HL-60 (cell line): ENCODE results near the gene CHI3L2.

ENCODE experiments used
- POLR2AphosphoS5 ChIP-seq: IDR thresholded peaks from 2 replicates; pipeline ENCODE4 v1.6.1; 2012; ENCODE audit warnings: low read depth
- TF ChIP-seq, protein P1 (sequence below): IDR thresholded peaks from one replicate; pipeline ENCODE4 v1.5.1; 2011; ENCODE audit warnings: low read length, control low read depth, inconsistent platforms; ENCODE audit not compliant: insufficient read depth
- TF ChIP-seq, protein P2 (sequence below): IDR thresholded peaks from 2 replicates; pipeline ENCODE4 v1.6.1; 2012; ENCODE audit warnings: low read depth; ENCODE audit not compliant: insufficient replicate concordance

DNA sequence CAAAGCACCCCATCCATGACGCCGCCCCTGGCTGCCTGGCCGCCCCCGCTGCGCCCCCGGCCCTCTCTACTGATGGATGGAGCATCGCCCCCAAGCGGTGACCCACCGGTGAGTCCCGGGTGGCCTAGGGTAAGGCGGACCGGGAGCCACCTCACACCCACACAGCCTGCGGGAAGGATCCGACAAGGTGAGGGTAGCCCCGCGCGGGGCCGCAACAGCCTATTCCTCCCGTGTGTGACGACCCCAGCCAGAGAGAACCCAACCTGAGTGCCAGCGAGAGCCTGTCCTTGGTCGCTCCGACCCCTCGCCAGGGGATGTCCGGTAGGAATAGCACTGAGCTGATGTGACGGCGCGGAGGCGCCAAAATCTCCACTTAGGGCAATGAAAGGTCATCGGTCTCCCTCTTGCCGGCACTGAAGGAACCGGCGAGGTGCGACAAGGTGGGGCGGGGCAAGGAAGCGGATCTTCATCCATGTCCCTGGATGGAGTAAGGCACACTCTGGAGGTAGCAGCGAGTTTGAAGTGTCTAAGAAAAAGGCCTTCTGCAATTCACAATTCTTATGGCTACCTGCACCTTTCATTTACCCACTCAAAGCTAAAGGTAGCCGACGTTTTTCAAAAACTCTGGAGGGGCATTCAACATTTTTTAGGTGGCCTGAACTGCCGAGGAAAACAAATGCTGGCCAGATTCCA lies 43.4 kb downstream of the CHI3L2 start:
- TF ChIP-seq, protein P1, sequence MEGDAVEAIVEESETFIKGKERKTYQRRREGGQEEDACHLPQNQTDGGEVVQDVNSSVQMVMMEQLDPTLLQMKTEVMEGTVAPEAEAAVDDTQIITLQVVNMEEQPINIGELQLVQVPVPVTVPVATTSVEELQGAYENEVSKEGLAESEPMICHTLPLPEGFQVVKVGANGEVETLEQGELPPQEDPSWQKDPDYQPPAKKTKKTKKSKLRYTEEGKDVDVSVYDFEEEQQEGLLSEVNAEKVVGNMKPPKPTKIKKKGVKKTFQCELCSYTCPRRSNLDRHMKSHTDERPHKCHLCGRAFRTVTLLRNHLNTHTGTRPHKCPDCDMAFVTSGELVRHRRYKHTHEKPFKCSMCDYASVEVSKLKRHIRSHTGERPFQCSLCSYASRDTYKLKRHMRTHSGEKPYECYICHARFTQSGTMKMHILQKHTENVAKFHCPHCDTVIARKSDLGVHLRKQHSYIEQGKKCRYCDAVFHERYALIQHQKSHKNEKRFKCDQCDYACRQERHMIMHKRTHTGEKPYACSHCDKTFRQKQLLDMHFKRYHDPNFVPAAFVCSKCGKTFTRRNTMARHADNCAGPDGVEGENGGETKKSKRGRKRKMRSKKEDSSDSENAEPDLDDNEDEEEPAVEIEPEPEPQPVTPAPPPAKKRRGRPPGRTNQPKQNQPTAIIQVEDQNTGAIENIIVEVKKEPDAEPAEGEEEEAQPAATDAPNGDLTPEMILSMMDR: no peak
- no peak for TF ChIP-seq POLR2AphosphoS5
- TF ChIP-seq, protein P2, sequence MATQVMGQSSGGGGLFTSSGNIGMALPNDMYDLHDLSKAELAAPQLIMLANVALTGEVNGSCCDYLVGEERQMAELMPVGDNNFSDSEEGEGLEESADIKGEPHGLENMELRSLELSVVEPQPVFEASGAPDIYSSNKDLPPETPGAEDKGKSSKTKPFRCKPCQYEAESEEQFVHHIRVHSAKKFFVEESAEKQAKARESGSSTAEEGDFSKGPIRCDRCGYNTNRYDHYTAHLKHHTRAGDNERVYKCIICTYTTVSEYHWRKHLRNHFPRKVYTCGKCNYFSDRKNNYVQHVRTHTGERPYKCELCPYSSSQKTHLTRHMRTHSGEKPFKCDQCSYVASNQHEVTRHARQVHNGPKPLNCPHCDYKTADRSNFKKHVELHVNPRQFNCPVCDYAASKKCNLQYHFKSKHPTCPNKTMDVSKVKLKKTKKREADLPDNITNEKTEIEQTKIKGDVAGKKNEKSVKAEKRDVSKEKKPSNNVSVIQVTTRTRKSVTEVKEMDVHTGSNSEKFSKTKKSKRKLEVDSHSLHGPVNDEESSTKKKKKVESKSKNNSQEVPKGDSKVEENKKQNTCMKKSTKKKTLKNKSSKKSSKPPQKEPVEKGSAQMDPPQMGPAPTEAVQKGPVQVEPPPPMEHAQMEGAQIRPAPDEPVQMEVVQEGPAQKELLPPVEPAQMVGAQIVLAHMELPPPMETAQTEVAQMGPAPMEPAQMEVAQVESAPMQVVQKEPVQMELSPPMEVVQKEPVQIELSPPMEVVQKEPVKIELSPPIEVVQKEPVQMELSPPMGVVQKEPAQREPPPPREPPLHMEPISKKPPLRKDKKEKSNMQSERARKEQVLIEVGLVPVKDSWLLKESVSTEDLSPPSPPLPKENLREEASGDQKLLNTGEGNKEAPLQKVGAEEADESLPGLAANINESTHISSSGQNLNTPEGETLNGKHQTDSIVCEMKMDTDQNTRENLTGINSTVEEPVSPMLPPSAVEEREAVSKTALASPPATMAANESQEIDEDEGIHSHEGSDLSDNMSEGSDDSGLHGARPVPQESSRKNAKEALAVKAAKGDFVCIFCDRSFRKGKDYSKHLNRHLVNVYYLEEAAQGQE: no peak
